Lung (tissue), 12 donors: ENCODE data around the gene CILP2. TPM values are rescaled to one million over a fixed set of nuclear protein-coding genes. Genes with fewer than 3 reads are reported as not detected.

Source experiments
- ATAC-seq: fragments of 200-7000 bp; cut with Tn5 transposase; one replicate; pipeline ENCODE4 v1.9.1; 2020; ENCODE audit warnings: moderate number of reproducible peaks; ENCODE audit not compliant: insufficient read depth, low FRiP score
- DNase-seq, 3 donors: peaks; one replicate each; pipeline ENCODE4 v3.0.0-alpha.2; 2013 to 2017
- H3K27ac ChIP-seq, 2 donors: one replicate each; pipeline ENCODE4 v1.5.1; 2013; ENCODE audit warnings: mild to moderate bottlenecking in 2 of 2, moderate library complexity in 2 of 2, control low read depth in 1 of 2, inconsistent platforms in 1 of 2, low read depth in 1 of 2, low read length in 1 of 2
- H3K27me3 ChIP-seq, 3 donors: one replicate each; pipeline ENCODE4 v1.5.1; 2013; ENCODE audit warnings: low read length in 2 of 3; ENCODE audit not compliant: control insufficient read depth in 3 of 3, insufficient read depth in 3 of 3
- H3K36me3 ChIP-seq, 4 donors: one replicate each; pipeline ENCODE4 v1.5.1; 2013; ENCODE audit warnings: low read length in 4 of 4, mild to moderate bottlenecking in 1 of 4, moderate library complexity in 1 of 4; ENCODE audit not compliant: control insufficient read depth in 4 of 4, insufficient read depth in 4 of 4
- H3K4me1 ChIP-seq, 5 donors: one replicate each; pipeline ENCODE4 v1.5.1; 2013; ENCODE audit warnings: low read length in 5 of 5, mild to moderate bottlenecking in 2 of 5, moderate library complexity in 1 of 5; ENCODE audit not compliant: control insufficient read depth in 5 of 5, insufficient read depth in 5 of 5
- H3K4me3 ChIP-seq: one replicate; pipeline ENCODE4 v1.5.1; 2013; ENCODE audit warnings: mild to moderate bottlenecking, control low read depth, moderate library complexity
- H3K9ac ChIP-seq, 2 donors: one replicate each; pipeline ENCODE4 v1.5.1; 2013; ENCODE audit warnings: low read length in 2 of 2, control low read depth in 1 of 2; ENCODE audit not compliant: insufficient read depth in 1 of 2
- H3K9me3 ChIP-seq, 4 donors: one replicate each; pipeline ENCODE4 v1.5.1; 2013; ENCODE audit warnings: low read length in 3 of 4, mild to moderate bottlenecking in 1 of 4, moderate library complexity in 1 of 4; ENCODE audit not compliant: control insufficient read depth in 4 of 4, insufficient read depth in 3 of 4
- WGBS, 2 donors: extraction: QIAGEN DNeasy Blood & Tissue Kit; methylation state at CpG; one replicate each; pipeline ENCODE4 v1.1.7; 2013; 5-methylcytosine and 5-hydroxymethylcytosine counted together
- polyA plus RNA-seq, 2 donors: library from polyadenylated mRNA; stranded (reverse); fragments of 200-250 nt; gene quantifications; one replicate each; pipeline ENCODE4 v1.2.1, GENCODE V29; 2013
- total RNA-seq, 2 donors: library from RNA; depleted of rRNA in 1 of 2; stranded (reverse); fragments of >200 nt in 1 of 2; gene quantifications; one replicate each; pipeline ENCODE4 v1.2.1, GENCODE V29; 2014 to 2021
- TF ChIP-seq, protein P1 (sequence below): IDR thresholded peaks from 2 replicates; pipeline ENCODE4 v1.5.1; 2012; ENCODE audit warnings: mild to moderate bottlenecking; ENCODE audit errors: control extremely low read depth, extremely low read depth
- donor health status: control.
- donor health status: control.
- donor health status: Bipolar disorder and iron deficiency.
- donor health status: healthy.
- donor health status: DM: yes; HTN: yes; CAD: no.

Gene CILP2
- total and polyA plus RNA-seq, 4 donors: 0.06 to 0.68 (median 0.38) TPM

DNA sequence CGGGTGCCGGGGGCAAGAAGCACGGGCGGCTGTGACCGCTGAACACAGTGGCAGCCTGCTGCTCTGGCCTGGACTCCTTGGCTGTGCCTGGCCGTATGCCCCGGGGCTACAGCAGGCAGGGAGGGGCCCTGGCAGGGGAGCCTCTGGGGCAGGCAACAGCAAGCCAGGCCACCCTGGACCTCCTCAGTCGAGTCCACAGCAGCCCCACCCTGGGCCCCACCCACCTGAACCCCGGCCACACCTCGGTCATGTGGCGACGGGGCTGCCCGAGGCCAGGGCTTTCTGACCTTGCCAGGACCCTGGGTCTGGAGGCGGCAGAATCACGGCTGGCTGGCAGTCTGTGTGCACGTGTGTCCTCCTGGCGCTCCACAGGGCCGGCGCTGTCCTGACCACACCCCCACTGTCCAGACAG is 8.7 kb downstream of the CILP2 start:
- ATAC-seq: no peak
- DNase-seq: no peak
- Histone ChIP-seq H3K4me3 (no peak overlapping the region), H3K9me3 (peaks cover 0 to 10% (median 0%) of the 10 kb centered on the region in 4 donors), H3K4me1 (peaks cover 0 to 32% (median 2%) of the 10 kb centered on the region in 5 donors), H3K36me3 (no peaks in the 10 kb centered on the region), H3K27me3 (peaks cover 4 to 9% (median 4%) of the 10 kb centered on the region in 3 donors), H3K27ac (no peak overlapping the region), H3K9ac (no peak overlapping the region)
- TF ChIP-seq, protein P1, sequence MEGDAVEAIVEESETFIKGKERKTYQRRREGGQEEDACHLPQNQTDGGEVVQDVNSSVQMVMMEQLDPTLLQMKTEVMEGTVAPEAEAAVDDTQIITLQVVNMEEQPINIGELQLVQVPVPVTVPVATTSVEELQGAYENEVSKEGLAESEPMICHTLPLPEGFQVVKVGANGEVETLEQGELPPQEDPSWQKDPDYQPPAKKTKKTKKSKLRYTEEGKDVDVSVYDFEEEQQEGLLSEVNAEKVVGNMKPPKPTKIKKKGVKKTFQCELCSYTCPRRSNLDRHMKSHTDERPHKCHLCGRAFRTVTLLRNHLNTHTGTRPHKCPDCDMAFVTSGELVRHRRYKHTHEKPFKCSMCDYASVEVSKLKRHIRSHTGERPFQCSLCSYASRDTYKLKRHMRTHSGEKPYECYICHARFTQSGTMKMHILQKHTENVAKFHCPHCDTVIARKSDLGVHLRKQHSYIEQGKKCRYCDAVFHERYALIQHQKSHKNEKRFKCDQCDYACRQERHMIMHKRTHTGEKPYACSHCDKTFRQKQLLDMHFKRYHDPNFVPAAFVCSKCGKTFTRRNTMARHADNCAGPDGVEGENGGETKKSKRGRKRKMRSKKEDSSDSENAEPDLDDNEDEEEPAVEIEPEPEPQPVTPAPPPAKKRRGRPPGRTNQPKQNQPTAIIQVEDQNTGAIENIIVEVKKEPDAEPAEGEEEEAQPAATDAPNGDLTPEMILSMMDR: no peak
- 68 to 72% methylated on average over 19 of the region's 19 CpGs for WGBS, 2 donors

DNA sequence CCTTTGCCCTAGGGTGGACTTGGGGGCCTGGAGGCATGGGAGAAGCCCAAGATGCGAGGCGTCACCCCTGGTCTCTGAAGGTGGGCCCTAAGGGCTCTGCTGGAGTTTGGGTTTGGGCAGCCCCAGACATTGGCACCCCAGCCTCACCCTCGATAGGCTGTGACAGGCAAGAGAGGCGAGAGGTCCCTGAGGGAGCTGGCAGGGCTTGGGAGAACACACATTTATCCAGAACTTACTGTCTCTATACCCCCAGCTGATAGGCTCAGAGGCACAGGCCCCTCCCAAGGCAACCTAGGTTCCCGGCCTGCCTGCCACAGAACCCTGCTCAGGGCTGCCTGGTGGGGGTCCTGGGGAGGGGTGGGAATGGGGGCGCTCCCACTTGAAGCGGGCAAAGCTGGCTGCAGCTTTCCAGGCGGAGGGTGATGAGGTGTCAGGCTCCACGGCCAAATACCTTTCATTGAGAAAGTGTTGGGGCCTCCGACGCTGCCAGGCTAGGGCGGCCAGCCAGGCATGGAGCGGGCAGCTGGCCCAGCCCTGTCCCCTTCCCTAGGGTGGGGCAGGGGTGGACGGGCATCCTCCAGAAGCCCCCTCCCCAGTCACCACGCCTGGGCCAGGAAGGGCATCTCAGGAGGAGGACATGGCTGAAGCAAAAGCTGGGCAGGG is 9.7 kb downstream of the CILP2 start:
- peak; percentile 38 to 58 (median 53) for DNase-seq
- ATAC-seq: no peak

DNA sequence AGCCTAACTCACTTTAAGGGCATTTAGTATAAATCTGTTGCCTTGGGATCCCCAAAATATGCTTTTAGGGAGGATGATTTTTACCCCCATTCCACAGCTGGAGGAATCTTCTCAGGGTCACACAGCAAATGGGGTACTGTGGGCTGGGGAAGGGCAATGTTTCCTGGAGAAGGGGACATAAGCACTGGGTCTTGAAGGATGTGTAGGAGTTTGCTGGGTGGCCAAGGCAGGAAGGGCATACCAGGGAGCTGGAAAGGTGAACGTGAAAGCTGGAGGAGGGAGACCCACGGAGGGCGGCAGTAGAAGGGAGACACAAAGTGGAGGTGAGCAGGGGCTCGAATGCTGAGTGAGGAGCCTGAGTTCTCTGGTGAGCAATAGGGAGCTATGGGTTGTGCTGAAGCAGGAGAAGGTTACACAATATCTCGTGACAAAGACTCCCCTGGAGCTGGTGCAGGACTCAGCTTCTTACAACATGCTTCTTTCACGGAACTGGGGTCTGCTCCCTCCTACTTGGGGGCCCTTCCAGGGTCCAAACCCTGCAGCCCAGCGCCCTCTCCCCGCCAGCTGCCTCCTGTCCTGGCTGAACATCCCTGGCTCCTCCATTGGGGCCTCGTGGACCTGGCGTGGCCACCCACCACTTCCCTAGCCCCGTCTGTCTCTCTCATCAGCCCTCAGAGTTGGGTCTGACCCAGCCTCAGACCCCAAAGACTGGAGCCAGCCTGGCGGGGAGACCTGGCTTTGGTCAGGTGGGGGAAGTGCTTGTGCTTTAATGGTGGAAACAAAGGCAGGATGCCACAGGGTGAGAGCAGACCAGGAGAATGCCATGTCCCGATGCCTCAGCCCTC is 11.1 kb downstream of the CILP2 start:
- H3K9me3 ChIP-seq: peaks cover 0 to 10% (median 0%) of the 10 kb centered on the region in 4 donors
- DNase-seq: no peak
- no peak overlapping the region for H3K4me3 ChIP-seq
- H3K27ac ChIP-seq: no peak overlapping the region
- peaks cover 0 to 30% (median 2%) of the 10 kb centered on the region in 5 donors for H3K4me1 ChIP-seq
- whole genome bisulfite sequencing, 2 donors: 40 to 52% methylated on average over 13 of the region's 13 CpGs
- peaks cover 0 to 9% (median 4%) of the 10 kb centered on the region in 3 donors for H3K27me3 ChIP-seq
- no peak overlapping the region for H3K9ac ChIP-seq
- TF ChIP-seq, protein P1: no peak
- H3K36me3 ChIP-seq: no peaks in the 10 kb centered on the region
- no peak for ATAC-seq

More for the DNA sequence above, 9.7 kb downstream of the CILP2 start:
- Histone ChIP-seq H3K27ac (no peak overlapping the region), H3K4me3 (no peak overlapping the region), H3K4me1 (peaks cover 0 to 30% (median 2%) of the 10 kb centered on the region in 5 donors), H3K9me3 (peaks cover 0 to 10% (median 0%) of the 10 kb centered on the region in 4 donors), H3K9ac (no peak overlapping the region), H3K36me3 (no peaks in the 10 kb centered on the region), H3K27me3 (peaks cover 0 to 9% (median 4%) of the 10 kb centered on the region in 3 donors)
- WGBS, 2 donors: 56 to 72% methylated on average over 15 of the region's 15 CpGs
- TF ChIP-seq, protein P1: no peak
